Measurements from ENCODE around the gene RPL26.
"Not testable (repeated sequence)": the region's sequence is repeated elsewhere in the genome, so short reads cannot be mapped to it uniquely, and the experiment has no call there.

The RPL26 gene

GRCh38 chr17:8383143-8383822 lies at the start of gene RPL26:
RPL26 (minus strand) TSS chr17:8383193; CDS start chr17:8382310, 883 bp downstream.
- peak; percentile 93 for DNase-seq

- DNase-seq = no peak
Measured at GRCh38 chr17:8430966-8431365, 48.0 kb upstream of the RPL26 start.

GRCh38 chr17:8426802-8427201 lies 43.8 kb upstream of the RPL26 start:
- DNase-seq = no peak

- DNase-seq = no peak
Measured at GRCh38 chr17:8426094-8426720, 43.2 kb upstream of the RPL26 start.

- DNase-seq = no peak
Measured at GRCh38 chr17:8421571-8421970, 38.6 kb upstream of the RPL26 start.

- DNase-seq = no peak
Measured at GRCh38 chr17:8420041-8420934, 37.3 kb upstream of the RPL26 start.

GRCh38 chr17:8419305-8419704 lies 36.3 kb upstream of the RPL26 start:
- no peak for DNase-seq

GRCh38 chr17:8418471-8418870 lies 35.5 kb upstream of the RPL26 start:
- DNase-seq = no peak

GRCh38 chr17:8417806-8418205 lies 34.8 kb upstream of the RPL26 start:
- no peak for DNase-seq

GRCh38 chr17:8413938-8414337 lies 30.9 kb upstream of the RPL26 start:
- no peak for DNase-seq

- no peak for DNase-seq
Measured at GRCh38 chr17:8413328-8413727, 30.3 kb upstream of the RPL26 start.

GRCh38 chr17:8412089-8412488 lies 29.1 kb upstream of the RPL26 start:
- DNase-seq = no peak

GRCh38 chr17:8410883-8411238 lies 27.9 kb upstream of the RPL26 start:
- no peak for DNase-seq

- peak; percentile 81 for DNase-seq
Measured at GRCh38 chr17:8409966-8410882, 27.2 kb upstream of the RPL26 start.

GRCh38 chr17:8408371-8408770 lies 25.4 kb upstream of the RPL26 start:
- no peak for DNase-seq

GRCh38 chr17:8406174-8406573 lies 23.2 kb upstream of the RPL26 start:
- DNase-seq = no peak

GRCh38 chr17:8405499-8406016 lies 22.6 kb upstream of the RPL26 start:
- DNase-seq = no peak

GRCh38 chr17:8402921-8403536 lies 20.0 kb upstream of the RPL26 start:
- DNase-seq = no peak

- DNase-seq = no peak
Measured at GRCh38 chr17:8401107-8401506, 18.1 kb upstream of the RPL26 start.

GRCh38 chr17:8398980-8399379 lies 16.0 kb upstream of the RPL26 start:
- no peak for DNase-seq

- no peak for DNase-seq
Measured at GRCh38 chr17:8397636-8398035, 14.6 kb upstream of the RPL26 start, which contains the start of gene RNF222. RNF222 (minus strand) TSS chr17:8397827; CDS start chr17:8393461, 4,366 bp downstream.

- not testable (repeated sequence) for DNase-seq
Measured at GRCh38 chr17:8394497-8394896, 11.5 kb upstream of the RPL26 start.

All from NCI-H2227 treated with DMSO at 0.1 percent for 48 hours (cell line).